ENCODE measurements around the gene SORCS2.

Gene SORCS2

GRCh38 chr4:7330811-7331681 lies 138.7 kb downstream of the SORCS2 start:
- no peaks in the 10 kb centered on the region for H3K4me1 ChIP-seq (ENCODE audit: insufficient read depth, low read length)

GRCh38 chr4:7331682-7332000 lies 139.3 kb downstream of the SORCS2 start:
- no peaks in the 10 kb centered on the region; the same call in 1 of the 2 replicates for H4K20me1 ChIP-seq (ENCODE audit: insufficient read depth, low read length)
- no peak overlapping the region for H3K4me3 ChIP-seq (ENCODE audit: low read depth in 1 of 2, low read length in 2 of 2)
- H3K9me3 ChIP-seq (ENCODE audit: insufficient read depth, low read length, severe bottlenecking): no peaks in the 10 kb centered on the region
- H3K36me3 ChIP-seq (ENCODE audit: insufficient read depth, low read length): no peaks in the 10 kb centered on the region
- no peaks in the 10 kb centered on the region for H3K79me2 ChIP-seq (ENCODE audit: insufficient read depth, low read length)
- H3K9ac ChIP-seq (ENCODE audit: low read depth, low read length): no peak overlapping the region
- no peak overlapping the region for H3K4me2 ChIP-seq (ENCODE audit: insufficient read depth, low read length)
- H2AFZ ChIP-seq (ENCODE audit: low read depth, low read length): no peak overlapping the region
- H3K27me3 ChIP-seq (ENCODE audit: insufficient read depth, low read length, poor library complexity): no peaks in the 10 kb centered on the region
- TF ChIP-seq EZH2 (IDR thresholded peaks at IDR 0.05; ENCODE audit: borderline replicate concordance, low read depth, low read length, severe bottlenecking) (no peak), CTCF (IDR thresholded peaks at IDR 0.05; ENCODE audit: borderline replicate concordance, extremely low read depth, low read length, poor library complexity, severe bottlenecking) (no peak)
- no peak for DNase-seq
- no peaks in the 10 kb centered on the region for H3K4me1 ChIP-seq (ENCODE audit: insufficient read depth, low read length)
- no peak overlapping the region for H3K27ac ChIP-seq (ENCODE audit: low read length)
- no peak for ATAC-seq (ENCODE audit: insufficient read depth, low read depth)

More at GRCh38 chr4:7330811-7331681, 138.7 kb downstream of the SORCS2 start:
- H4K20me1 ChIP-seq (ENCODE audit: insufficient read depth, low read length): no peaks in the 10 kb centered on the region; the same call in 1 of the 2 replicates
- DNase-seq (no peak), ATAC-seq (ENCODE audit: insufficient read depth, low read depth) (no peak)
- no peaks in the 10 kb centered on the region for H3K36me3 ChIP-seq (ENCODE audit: insufficient read depth, low read length)
- H3K4me2 ChIP-seq (ENCODE audit: insufficient read depth, low read length): no peak overlapping the region
- TF ChIP-seq EZH2 (IDR thresholded peaks at IDR 0.05; ENCODE audit: borderline replicate concordance, low read depth, low read length, severe bottlenecking): no peak
- TF ChIP-seq CTCF (IDR thresholded peaks at IDR 0.05; ENCODE audit: borderline replicate concordance, extremely low read depth, low read length, poor library complexity, severe bottlenecking): no peak
- H3K79me2 ChIP-seq (ENCODE audit: insufficient read depth, low read length): no peaks in the 10 kb centered on the region
- no peak overlapping the region for H3K27ac ChIP-seq (ENCODE audit: low read length)
- H3K9me3 ChIP-seq (ENCODE audit: insufficient read depth, low read length, severe bottlenecking): no peaks in the 10 kb centered on the region
- H2AFZ ChIP-seq (ENCODE audit: low read depth, low read length): no peak overlapping the region
- no peaks in the 10 kb centered on the region for H3K27me3 ChIP-seq (ENCODE audit: insufficient read depth, low read length, poor library complexity)
- H3K9ac ChIP-seq (ENCODE audit: low read depth, low read length): no peak overlapping the region
- no peak overlapping the region for H3K4me3 ChIP-seq (ENCODE audit: low read depth in 1 of 2, low read length in 2 of 2)

- H3K4me3 ChIP-seq (ENCODE audit: low read depth in 1 of 2, low read length in 2 of 2): no peak overlapping the region
- H2AFZ ChIP-seq (ENCODE audit: low read depth, low read length): no peak overlapping the region
- H3K79me2 ChIP-seq (ENCODE audit: insufficient read depth, low read length): no peaks in the 10 kb centered on the region
- H3K27ac ChIP-seq (ENCODE audit: low read length): no peak overlapping the region
- ATAC-seq (ENCODE audit: insufficient read depth, low read depth): no peak
- no peaks in the 10 kb centered on the region for H3K36me3 ChIP-seq (ENCODE audit: insufficient read depth, low read length)
- H4K20me1 ChIP-seq (ENCODE audit: insufficient read depth, low read length): no peaks in the 10 kb centered on the region; the same call in 1 of the 2 replicates
- H3K4me2 ChIP-seq (ENCODE audit: insufficient read depth, low read length): no peak overlapping the region
- no peaks in the 10 kb centered on the region for H3K9me3 ChIP-seq (ENCODE audit: insufficient read depth, low read length, severe bottlenecking)
- no peak for DNase-seq
- no peak for TF ChIP-seq CTCF (IDR thresholded peaks at IDR 0.05; ENCODE audit: borderline replicate concordance, extremely low read depth, low read length, poor library complexity, severe bottlenecking)
- TF ChIP-seq EZH2 (IDR thresholded peaks at IDR 0.05; ENCODE audit: borderline replicate concordance, low read depth, low read length, severe bottlenecking): no peak
- H3K9ac ChIP-seq (ENCODE audit: low read depth, low read length): no peak overlapping the region
- no peaks in the 10 kb centered on the region for H3K27me3 ChIP-seq (ENCODE audit: insufficient read depth, low read length, poor library complexity)
- H3K4me1 ChIP-seq (ENCODE audit: insufficient read depth, low read length): no peaks in the 10 kb centered on the region
Measured at GRCh38 chr4:7332216-7333023, 140.1 kb downstream of the SORCS2 start.
